Subcutaneous preadipocyte (primary cell): ENCODE data around the gene LMAN1. TPM values are rescaled to one million over a fixed set of nuclear protein-coding genes. Genes with fewer than 3 reads are reported as not detected.

Experiments used
- total RNA-seq: library from RNA; depleted of rRNA; stranded (reverse); fragments of >200 nt; gene quantifications from 2 replicates; pipeline ENCODE4 v1.2.3, GENCODE V29; 2012

The LMAN1 gene, protein sequence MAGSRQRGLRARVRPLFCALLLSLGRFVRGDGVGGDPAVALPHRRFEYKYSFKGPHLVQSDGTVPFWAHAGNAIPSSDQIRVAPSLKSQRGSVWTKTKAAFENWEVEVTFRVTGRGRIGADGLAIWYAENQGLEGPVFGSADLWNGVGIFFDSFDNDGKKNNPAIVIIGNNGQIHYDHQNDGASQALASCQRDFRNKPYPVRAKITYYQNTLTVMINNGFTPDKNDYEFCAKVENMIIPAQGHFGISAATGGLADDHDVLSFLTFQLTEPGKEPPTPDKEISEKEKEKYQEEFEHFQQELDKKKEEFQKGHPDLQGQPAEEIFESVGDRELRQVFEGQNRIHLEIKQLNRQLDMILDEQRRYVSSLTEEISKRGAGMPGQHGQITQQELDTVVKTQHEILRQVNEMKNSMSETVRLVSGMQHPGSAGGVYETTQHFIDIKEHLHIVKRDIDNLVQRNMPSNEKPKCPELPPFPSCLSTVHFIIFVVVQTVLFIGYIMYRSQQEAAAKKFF
- total RNA-seq: 168 and 218 TPM in 2 replicates

GRCh38 chr18:59358712-59359575 lies at the start of gene LMAN1:
Gene LMAN1, minus strand, starts transcription at chr18:59359265. Its CDS starts 21 bp downstream, at chr18:59359244.

DNA sequence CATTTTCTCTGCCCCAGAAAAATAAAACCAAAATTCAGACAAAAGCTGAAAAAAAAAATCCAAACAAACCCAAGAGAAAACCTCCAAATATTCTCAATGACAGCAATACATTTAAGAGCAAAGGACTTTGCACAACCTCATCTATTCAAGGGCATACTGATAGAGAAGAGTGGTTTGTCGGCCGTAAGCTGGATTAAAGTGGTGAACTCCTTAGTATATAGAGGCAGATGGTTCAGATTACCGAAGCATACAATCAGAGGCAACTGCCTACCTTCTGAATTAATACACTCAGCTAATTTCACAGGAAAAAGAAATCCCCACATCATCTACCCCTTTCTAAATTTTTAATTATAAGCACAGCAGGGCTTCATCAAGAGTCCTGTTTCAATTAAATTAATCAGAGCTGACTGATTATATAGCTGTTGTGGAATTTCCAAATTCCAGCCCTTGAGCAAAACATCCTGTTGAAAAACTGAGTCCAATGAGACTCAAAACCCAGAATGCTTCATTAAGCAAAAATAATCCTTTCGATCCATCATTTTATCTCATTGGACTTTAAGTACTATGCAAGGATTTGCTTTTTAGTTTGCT lies 40.5 kb downstream of the LMAN1 start, which contains the start of gene CPLX4:
Gene CPLX4 (minus strand): TSS at position 190 of the 591 bp plus-strand sequence. CDS start 187 bp downstream, at position 3.

Other genes starting within 250 kb of the LMAN1 start
- gene SEC11C, start 219.4 kb downstream of the LMAN1 start, total RNA-seq: 10.2 and 11.4 TPM in 2 replicates
- not detected in 2 replicates for gene GRP, start 139.1 kb downstream of the LMAN1 start, total RNA-seq
- gene RAX, start 85.8 kb downstream of the LMAN1 start, total RNA-seq: not detected in 2 replicates
- gene CPLX4, start 40.6 kb downstream of the LMAN1 start, total RNA-seq: not detected in 2 replicates